HFF-Myc (cell line): Measurements from ENCODE around the gene ABCB4.
A peak's percentile ranks its signal among the peaks of the same experiment; 100 is the strongest.

ENCODE experiments used
- DNase-seq: peaks from one replicate; pipeline ENCODE4 v3.0.0-alpha.2; 2011; ENCODE audit warnings: low read depth; ENCODE audit errors: extremely low read depth
- H3K4me3 ChIP-seq: replicated peaks from 2 replicates; pipeline ENCODE4 v1.5.1; 2011; ENCODE audit warnings: low read depth, mild to moderate bottlenecking, control low read depth, low read length
- TF ChIP-seq, protein P1 (sequence below): IDR thresholded peaks from 2 replicates; pipeline ENCODE4 v1.5.1; 2012; ENCODE audit warnings: mild to moderate bottlenecking, low read depth, low read length, control low read depth; ENCODE audit errors: missing control alignments

ABCB4 gene

GRCh38 chr7:87511510-87511909 lies 36.0 kb upstream of the ABCB4 start:
- DNase-seq = no peak
- H3K4me3 ChIP-seq = no peak overlapping the region
- TF ChIP-seq, protein P1, sequence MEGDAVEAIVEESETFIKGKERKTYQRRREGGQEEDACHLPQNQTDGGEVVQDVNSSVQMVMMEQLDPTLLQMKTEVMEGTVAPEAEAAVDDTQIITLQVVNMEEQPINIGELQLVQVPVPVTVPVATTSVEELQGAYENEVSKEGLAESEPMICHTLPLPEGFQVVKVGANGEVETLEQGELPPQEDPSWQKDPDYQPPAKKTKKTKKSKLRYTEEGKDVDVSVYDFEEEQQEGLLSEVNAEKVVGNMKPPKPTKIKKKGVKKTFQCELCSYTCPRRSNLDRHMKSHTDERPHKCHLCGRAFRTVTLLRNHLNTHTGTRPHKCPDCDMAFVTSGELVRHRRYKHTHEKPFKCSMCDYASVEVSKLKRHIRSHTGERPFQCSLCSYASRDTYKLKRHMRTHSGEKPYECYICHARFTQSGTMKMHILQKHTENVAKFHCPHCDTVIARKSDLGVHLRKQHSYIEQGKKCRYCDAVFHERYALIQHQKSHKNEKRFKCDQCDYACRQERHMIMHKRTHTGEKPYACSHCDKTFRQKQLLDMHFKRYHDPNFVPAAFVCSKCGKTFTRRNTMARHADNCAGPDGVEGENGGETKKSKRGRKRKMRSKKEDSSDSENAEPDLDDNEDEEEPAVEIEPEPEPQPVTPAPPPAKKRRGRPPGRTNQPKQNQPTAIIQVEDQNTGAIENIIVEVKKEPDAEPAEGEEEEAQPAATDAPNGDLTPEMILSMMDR = no peak

- TF ChIP-seq, protein P1 = no peak
- H3K4me3 ChIP-seq = no peak overlapping the region
- DNase-seq = no peak
Observed at GRCh38 chr7:87510411-87510875, 35.0 kb upstream of the ABCB4 start.

- H3K4me3 ChIP-seq = no peak overlapping the region
- TF ChIP-seq, protein P1 = peak; percentile 6
- no peak for DNase-seq
Observed at GRCh38 chr7:87507446-87507845, 32.0 kb upstream of the ABCB4 start.

GRCh38 chr7:87506246-87507180 lies 31.0 kb upstream of the ABCB4 start:
- TF ChIP-seq, protein P1 = no peak
- no peak overlapping the region for H3K4me3 ChIP-seq
- no peak for DNase-seq

GRCh38 chr7:87505557-87506245 lies 30.2 kb upstream of the ABCB4 start:
- no peak for DNase-seq
- TF ChIP-seq, protein P1 = no peak
- no peak overlapping the region for H3K4me3 ChIP-seq

DNA sequence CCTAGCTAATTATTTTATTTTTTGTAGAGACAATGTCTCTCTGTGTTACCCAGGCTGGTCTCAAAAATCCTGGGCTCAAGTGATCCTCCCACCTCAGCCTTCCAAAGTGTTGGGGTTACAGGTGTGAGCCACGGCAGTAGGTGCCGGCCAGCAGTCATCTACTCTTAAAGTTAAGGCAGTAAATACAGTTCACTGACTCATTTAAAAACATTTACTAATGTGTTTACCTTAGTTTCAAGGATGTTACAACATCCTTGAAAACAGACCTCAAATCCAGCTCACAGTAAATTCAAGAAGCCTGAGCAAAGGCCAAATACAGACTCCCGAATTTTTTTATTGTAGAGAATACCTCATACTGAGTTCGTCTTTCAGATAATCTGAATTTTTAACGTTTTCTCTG lies 29.6 kb upstream of the ABCB4 start:
- H3K4me3 ChIP-seq = no peak overlapping the region

More for the DNA sequence above, 29.6 kb upstream of the ABCB4 start:
- TF ChIP-seq, protein P1 = no peak
- DNase-seq = no peak
